Stimulated activated CD4-positive, alpha-beta T cell treated with anti-CD3 and anti-CD28 coated beads, Interleukin-15, amount 100 ng/mL, for 1 hour (primary cell): ENCODE measurements around the gene ZFP3.
"Not testable (repeated sequence)": the region's sequence is repeated elsewhere in the genome, so short reads cannot be mapped to it uniquely, and the experiment has no call there.

Experiments
- DNase-seq, 2 donors: peaks; one replicate each; pipeline ENCODE4 v3.0.0-alpha.2; 2020; ENCODE audit warnings: low read depth in 1 of 2, low spot score in 1 of 2

Gene ZFP3

GRCh38 chr17:5124125-5124760 is 46.0 kb downstream of the ZFP3 start:
- DNase-seq, result not testable (repeated sequence)

GRCh38 chr17:5124896-5125295 is 46.6 kb downstream of the ZFP3 start:
- DNase-seq, result not testable (repeated sequence)

GRCh38 chr17:5126719-5127488 is 48.6 kb downstream of the ZFP3 start:
- no peak for DNase-seq

- DNase-seq, result no peak
These were observed 49.6 kb downstream of the ZFP3 start for GRCh38 chr17:5127910-5128309.

- DNase-seq, result not testable (repeated sequence)
These were observed 50.1 kb downstream of the ZFP3 start for GRCh38 chr17:5128387-5128786.

- no peak for DNase-seq
These were observed 50.8 kb downstream of the ZFP3 start for GRCh38 chr17:5128905-5129535.

- not testable (repeated sequence) for DNase-seq
These were observed 51.5 kb downstream of the ZFP3 start for GRCh38 chr17:5129770-5130169.

- not testable (repeated sequence) for DNase-seq
These were observed 52.0 kb downstream of the ZFP3 start for GRCh38 chr17:5130261-5130660.

GRCh38 chr17:5130687-5131086 is 52.4 kb downstream of the ZFP3 start:
- not testable (repeated sequence) for DNase-seq

- DNase-seq, result no peak
These were observed 53.0 kb downstream of the ZFP3 start for GRCh38 chr17:5131146-5131715.

GRCh38 chr17:5131799-5132502 is 53.7 kb downstream of the ZFP3 start:
- not testable (repeated sequence) for DNase-seq

GRCh38 chr17:5132503-5133225 is 54.4 kb downstream of the ZFP3 start:
- DNase-seq, result not testable (repeated sequence)

GRCh38 chr17:5133311-5133710 is 55.0 kb downstream of the ZFP3 start:
- no peak for DNase-seq

- DNase-seq, result not testable (repeated sequence)
These were observed 55.7 kb downstream of the ZFP3 start for GRCh38 chr17:5133961-5134360.

GRCh38 chr17:5134571-5134970 is 56.3 kb downstream of the ZFP3 start:
- not testable (repeated sequence) for DNase-seq

- not testable (repeated sequence) for DNase-seq
These were observed 57.0 kb downstream of the ZFP3 start for GRCh38 chr17:5135131-5135712.

GRCh38 chr17:5135726-5136579 is 57.7 kb downstream of the ZFP3 start:
- no peak for DNase-seq

GRCh38 chr17:5136580-5137412 is 58.5 kb downstream of the ZFP3 start:
- not testable (repeated sequence) for DNase-seq
